ENCODE data around the gene PSMB4. TPM values are rescaled to one million over a fixed set of nuclear protein-coding genes. Genes with fewer than 3 reads are reported as not detected.
"Not testable (repeated sequence)": the region's sequence is repeated elsewhere in the genome, so short reads cannot be mapped to it uniquely, and the experiment has no call there.

PSMB4 gene
- total RNA-seq, result 100 to 1,000 TPM; 125 to 174 (median 151) TPM
- long read RNA-seq, transcript PSMB4-201 (7 exons, 964 nt), result major isoform, 19 of 22 reads
- long read RNA-seq, partial matches to known transcripts, result 1 of 22 reads
- long read RNA-seq, other reads (novel, unspliced or antisense), result 1 of 22 reads

DNA sequence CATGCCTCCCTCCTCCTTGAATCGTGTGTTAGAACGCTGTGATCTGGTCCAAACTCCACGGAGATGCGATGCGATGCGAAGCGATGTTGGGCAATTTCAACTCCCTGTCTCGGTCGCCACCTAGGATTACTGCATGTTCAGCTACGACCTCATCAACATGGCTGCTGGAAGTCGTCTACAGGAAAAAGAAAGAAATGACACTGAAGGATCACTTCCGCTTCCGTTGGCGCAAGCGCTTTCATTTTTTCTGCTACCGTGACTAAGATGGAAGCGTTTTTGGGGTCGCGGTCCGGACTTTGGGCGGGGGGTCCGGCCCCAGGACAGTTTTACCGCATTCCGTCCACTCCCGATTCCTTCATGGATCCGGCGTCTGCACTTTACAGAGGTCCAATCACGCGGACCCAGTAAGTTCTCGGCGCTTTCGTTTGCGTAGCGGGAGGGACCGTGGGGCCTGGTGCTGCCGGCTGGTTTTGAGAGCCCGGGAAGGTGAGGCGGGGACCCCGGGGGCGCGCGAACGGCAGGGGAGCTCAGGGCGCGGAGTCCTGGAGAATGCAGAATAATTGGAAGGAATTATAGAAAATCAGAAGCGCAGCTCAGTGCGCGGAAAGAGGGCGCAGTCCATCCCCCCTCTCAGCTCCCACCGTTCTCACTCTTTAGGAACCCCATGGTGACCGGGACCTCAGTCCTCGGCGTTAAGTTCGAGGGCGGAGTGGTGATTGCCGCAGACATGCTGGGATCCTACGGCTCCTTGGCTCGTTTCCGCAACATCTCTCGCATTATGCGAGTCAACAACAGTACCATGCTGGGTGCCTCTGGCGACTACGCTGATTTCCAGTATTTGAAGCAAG is at the start of gene PSMB4:
Gene PSMB4, plus strand, starts transcription at position 250 of the 848 bp plus-strand sequence. Its CDS starts 15 bp downstream, at position 265.
- H3K4me1 ChIP-seq, result peaks cover 0 to 28% (median 3%) of the 10 kb centered on the region in 4 donors
- ATAC-seq (peak; percentile 94 to 96 (median 96)), DNase-seq (peak; percentile 73 to 90 (median 79))
- under 1% methylated on average over 51 of the region's 63 CpGs for WGBS (ENCODE audit: insufficient coverage, low coverage, low lambda C conversion rate, missing lambda C conversion rate)
- intact Hi-C loops (cut with DNase I), result no loop called here
- TF ChIP-seq, protein P1, sequence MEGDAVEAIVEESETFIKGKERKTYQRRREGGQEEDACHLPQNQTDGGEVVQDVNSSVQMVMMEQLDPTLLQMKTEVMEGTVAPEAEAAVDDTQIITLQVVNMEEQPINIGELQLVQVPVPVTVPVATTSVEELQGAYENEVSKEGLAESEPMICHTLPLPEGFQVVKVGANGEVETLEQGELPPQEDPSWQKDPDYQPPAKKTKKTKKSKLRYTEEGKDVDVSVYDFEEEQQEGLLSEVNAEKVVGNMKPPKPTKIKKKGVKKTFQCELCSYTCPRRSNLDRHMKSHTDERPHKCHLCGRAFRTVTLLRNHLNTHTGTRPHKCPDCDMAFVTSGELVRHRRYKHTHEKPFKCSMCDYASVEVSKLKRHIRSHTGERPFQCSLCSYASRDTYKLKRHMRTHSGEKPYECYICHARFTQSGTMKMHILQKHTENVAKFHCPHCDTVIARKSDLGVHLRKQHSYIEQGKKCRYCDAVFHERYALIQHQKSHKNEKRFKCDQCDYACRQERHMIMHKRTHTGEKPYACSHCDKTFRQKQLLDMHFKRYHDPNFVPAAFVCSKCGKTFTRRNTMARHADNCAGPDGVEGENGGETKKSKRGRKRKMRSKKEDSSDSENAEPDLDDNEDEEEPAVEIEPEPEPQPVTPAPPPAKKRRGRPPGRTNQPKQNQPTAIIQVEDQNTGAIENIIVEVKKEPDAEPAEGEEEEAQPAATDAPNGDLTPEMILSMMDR (IDR thresholded peaks at IDR 0.05), result peak in 3 of 4 donors; percentile 14 to 37 (median 24)
- TF ChIP-seq POLR2A (IDR thresholded peaks at IDR 0.05), result peak; percentile 46
- peak within 1 kb of the TSS; percentile 80 to 81 (median 81) for H3K27ac ChIP-seq
- H3K4me3 ChIP-seq, result peak within 1 kb of the TSS; percentile 72 to 97 (median 74)
- H3K36me3 ChIP-seq, result peaks cover 0 to 22% (median 15%) of the 10 kb centered on the region in 4 donors
- H3K27me3 ChIP-seq, result no peaks in the 10 kb centered on the region
- H3K9me3 ChIP-seq, result no peaks in the 10 kb centered on the region

DNA sequence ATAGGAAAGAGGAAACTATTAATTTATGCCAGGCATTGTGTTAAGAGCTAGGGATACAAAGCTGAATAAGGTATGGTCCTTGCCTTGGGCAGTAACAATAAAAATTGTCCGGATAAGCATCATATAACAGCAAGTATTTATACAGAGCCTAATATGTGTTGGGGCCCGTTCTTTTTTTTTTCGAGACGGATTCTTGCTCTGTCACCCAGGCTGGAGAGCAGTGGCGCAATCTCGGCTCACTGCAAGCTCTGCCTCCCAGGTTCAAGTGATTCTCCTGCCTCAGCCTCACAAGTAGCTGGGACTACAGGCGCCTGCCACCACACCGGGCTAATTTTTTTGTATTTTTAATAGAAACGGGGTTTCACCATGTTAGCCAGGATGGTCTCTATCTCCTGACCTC is 49.0 kb upstream of the PSMB4 start:
- 83% methylated on average over 7 of the region's 9 CpGs for WGBS (ENCODE audit: insufficient coverage, low coverage, low lambda C conversion rate, missing lambda C conversion rate)
- H3K4me3 ChIP-seq; ATAC-seq; H3K36me3 ChIP-seq; intact Hi-C loops (cut with DNase I); H3K4me1 ChIP-seq; H3K9me3 ChIP-seq; DNase-seq; H3K27ac ChIP-seq; H3K27me3 ChIP-seq: not testable (repeated sequence)

DNA sequence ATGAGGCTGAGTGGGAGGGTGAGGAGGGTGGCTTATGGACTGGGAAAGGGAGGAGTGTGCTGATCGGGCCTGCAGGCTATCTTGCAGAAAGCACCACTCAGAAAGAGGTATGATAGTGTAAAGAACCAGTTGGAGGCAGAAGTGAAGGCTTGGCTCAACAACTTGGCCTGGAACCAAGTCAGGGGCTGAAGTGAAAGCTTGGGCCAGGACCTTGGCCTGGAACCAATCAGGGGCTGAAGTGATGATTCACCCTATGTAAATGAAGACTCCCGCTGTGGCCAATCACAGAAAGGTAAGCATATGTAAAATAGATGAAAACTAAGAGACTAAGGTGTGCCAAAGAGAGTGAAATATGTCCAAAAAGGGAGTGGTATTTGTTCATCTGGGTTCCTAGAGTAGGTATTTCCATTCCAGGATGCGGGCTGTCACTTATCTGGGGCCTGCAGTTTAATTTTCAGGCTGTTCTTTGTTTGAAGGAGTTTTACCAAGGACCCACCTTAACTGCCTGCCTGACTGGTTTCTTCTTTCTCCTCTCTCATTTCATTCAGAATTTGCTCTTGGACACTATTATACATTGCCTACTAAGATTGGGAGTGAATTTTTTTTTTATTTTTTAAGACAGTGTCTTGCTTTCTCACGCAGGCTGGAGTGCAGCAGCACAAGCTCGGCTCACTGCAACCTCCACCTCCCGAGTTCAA is 47.2 kb upstream of the PSMB4 start:
- WGBS (ENCODE audit: insufficient coverage, low coverage, low lambda C conversion rate, missing lambda C conversion rate), result 81% methylated on average over 2 of the region's 6 CpGs
- Histone ChIP-seq H3K4me3 (no peak overlapping the region), H3K27me3 (no peaks in the 10 kb centered on the region), H3K4me1 (peaks cover 0 to 4% (median under 1%) of the 10 kb centered on the region in 4 donors), H3K27ac (no peak overlapping the region), H3K9me3 (no peaks in the 10 kb centered on the region), H3K36me3 (no peaks in the 10 kb centered on the region)
- intact Hi-C loops (cut with DNase I), result no loop called here
- no peak for TF ChIP-seq POLR2A (IDR thresholded peaks at IDR 0.05)
- TF ChIP-seq, protein P1 (IDR thresholded peaks at IDR 0.05), result no peak
- ATAC-seq (no peak), DNase-seq (no peak)

DNA sequence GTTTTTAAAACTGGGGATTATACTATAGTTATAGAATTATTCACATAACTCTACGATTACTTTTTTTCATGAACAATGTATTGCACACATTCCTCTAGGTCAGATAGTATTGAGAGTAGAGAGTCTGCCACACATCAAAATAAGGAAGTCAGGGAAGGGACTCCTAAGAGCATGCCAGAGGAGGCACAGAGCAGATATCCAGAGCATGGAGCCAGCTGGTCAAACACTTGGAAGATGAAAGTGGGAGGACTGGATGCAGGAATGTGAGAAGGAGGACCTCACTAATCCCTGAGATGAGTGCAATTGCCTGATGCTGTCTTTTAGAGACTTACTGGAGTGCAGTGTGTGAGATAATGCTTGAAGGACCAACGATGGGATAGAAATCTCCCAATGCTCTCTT is 42.7 kb upstream of the PSMB4 start:
- Histone ChIP-seq H3K27me3 (no peaks in the 10 kb centered on the region), H3K9me3 (no peaks in the 10 kb centered on the region), H3K4me1 (no peaks in the 10 kb centered on the region), H3K36me3 (no peaks in the 10 kb centered on the region), H3K4me3 (no peak overlapping the region), H3K27ac (no peak overlapping the region)
- TF ChIP-seq, protein P1 (IDR thresholded peaks at IDR 0.05), result no peak
- no peak for TF ChIP-seq POLR2A (IDR thresholded peaks at IDR 0.05)
- DNase-seq (no peak), ATAC-seq (no peak)
- 59% methylated on average over 2 of the region's 2 CpGs for WGBS (ENCODE audit: insufficient coverage, low coverage, low lambda C conversion rate, missing lambda C conversion rate)
- intact Hi-C loops (cut with DNase I), result no loop called here

DNA sequence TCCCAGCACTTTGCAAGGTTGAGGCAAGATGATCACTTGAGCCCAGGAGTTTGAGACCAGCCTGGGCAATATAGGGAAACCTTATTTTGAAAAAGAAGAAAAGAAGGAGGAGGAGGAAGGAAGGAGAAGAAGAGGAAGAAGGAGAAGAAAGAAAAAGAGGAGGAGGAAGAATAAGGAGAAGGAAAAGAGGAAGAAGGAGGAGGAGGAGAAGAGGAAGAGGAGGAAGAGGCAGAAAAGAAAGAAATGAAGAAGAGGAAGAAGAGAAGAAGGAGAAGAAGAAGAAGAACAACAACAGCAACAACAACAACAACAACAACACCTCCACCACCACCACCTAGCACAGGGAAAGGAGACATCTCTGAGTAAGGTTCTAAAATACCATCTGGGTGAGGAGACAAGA is 37.5 kb upstream of the PSMB4 start:
- ATAC-seq (no peak), DNase-seq (no peak)
- no peaks in the 10 kb centered on the region for H3K9me3 ChIP-seq
- intact Hi-C loops (cut with DNase I), result no loop called here
- no peak overlapping the region for H3K4me3 ChIP-seq
- H3K27ac ChIP-seq, result no peak overlapping the region
- no peaks in the 10 kb centered on the region for H3K27me3 ChIP-seq
- TF ChIP-seq, protein P1 (IDR thresholded peaks at IDR 0.05), result no peak
- TF ChIP-seq POLR2A (IDR thresholded peaks at IDR 0.05), result no peak
- H3K36me3 ChIP-seq, result peaks cover 0 to 36% (median 15%) of the 10 kb centered on the region in 4 donors
- peaks cover 0 to 1% (median 0%) of the 10 kb centered on the region in 4 donors for H3K4me1 ChIP-seq

Measured in right lobe of liver (tissue), 6 donors.